HCT116 (cell line): ENCODE results near the gene RNASET2. TPM values are rescaled to one million over a fixed set of nuclear protein-coding genes. Genes with fewer than 3 reads are reported as not detected.

Experiments used
- ATAC-seq: fragments of 200-7000 bp; cut with Tn5 transposase; 2 replicates; pipeline ENCODE4 v1.9.1; 2020; ENCODE audit warnings: mild to moderate bottlenecking, moderate library complexity
- BruUV-seq: library from RNA; stranded (reverse); fragments of 400-500 nt; replicated peaks from 2 replicates; lab custom pipeline; 2021; lab: Mats Ljungman, UMichigan
- CTCF ChIA-PET: fragments of 300-600 bp; sonication (Branson Sonifier 250); formaldehyde crosslinking; loops from one replicate; lab custom pipeline; 2021; ENCODE audit warnings: antibody characterized with exemption; lab: Charles Lee
- POLR2A ChIA-PET: fragments of 300-600, 350-600 bp; sonication (Branson Sonifier 250); formaldehyde crosslinking; loops from one replicate; lab custom pipeline; 2021; ENCODE audit warnings: antibody characterized with exemption; lab: Charles Lee
- RAD21 ChIA-PET, 2 experiments: fragments of 300-600 bp; sonication (Branson Sonifier 250); formaldehyde crosslinking; loops; one replicate each; lab custom pipeline; 2023; ENCODE audit warnings: low total read pairs in 2 of 2; ENCODE audit not compliant: uncharacterized antibody in 2 of 2, unreplicated experiment in 2 of 2, low non-redundant PET in 1 of 2; lab: Charles Lee
- DNase-seq: peaks from one replicate; pipeline ENCODE4 v3.0.0-alpha.2; 2010; ENCODE audit warnings: low read depth, low spot score
- H2AFZ ChIP-seq: fragments of 200-600 bp; shearing (Covaris generic), sonication (generic); 2 replicates; pipeline ENCODE4 v1.6.1; 2017; ENCODE audit warnings: low read depth, mixed run types, mixed read lengths, antibody characterized with exemption, low read length; ENCODE audit not compliant: poor library complexity, severe bottlenecking
- H3K27ac ChIP-seq: 2 replicates; pipeline ENCODE4 v1.5.1; 2012; ENCODE audit warnings: low read depth, low read length
- H3K27me3 ChIP-seq: fragments of 200-600 bp; sonication (generic); 2 replicates; pipeline ENCODE4 v1.6.1; 2016; ENCODE audit warnings: mixed run types, low read length, mixed read lengths; ENCODE audit not compliant: insufficient read depth
- H3K36me3 ChIP-seq, 2 experiments: fragments of 200-500 bp in 1 of 2; fragments of 200-600 bp in 1 of 2; sonication (Bioruptor generic) in 1 of 2; sonication (generic) in 1 of 2; 2 replicates each; pipeline versions ENCODE4 v1.5.1 to v1.6.1; 2014 to 2016; ENCODE audit warnings: low read length in 2 of 2, inconsistent platforms in 1 of 2, mixed read lengths in 1 of 2, mixed run types in 1 of 2; ENCODE audit not compliant: insufficient read depth in 2 of 2, control insufficient read depth in 1 of 2
- H3K4me1 ChIP-seq, 2 experiments: fragments of 200-600 bp in 1 of 2; sonication (generic) in 1 of 2; 2 replicates each; pipeline versions ENCODE4 v1.5.1 to v1.6.1; 2012 to 2017; ENCODE audit warnings: low read length in 2 of 2, inconsistent platforms in 1 of 2, mild to moderate bottlenecking in 1 of 2, mixed read lengths in 1 of 2, mixed run types in 1 of 2, moderate library complexity in 1 of 2; ENCODE audit not compliant: insufficient read depth in 2 of 2, control insufficient read depth in 1 of 2
- H3K4me2 ChIP-seq: fragments of 200-600 bp; sonication (generic); 2 replicates; pipeline ENCODE4 v1.6.1; 2017; ENCODE audit warnings: mixed run types, low read length, mixed read lengths
- H3K4me3 ChIP-seq, 2 experiments: fragments of 200-600 bp in 1 of 2; sonication (generic) in 1 of 2; replicated peaks in 1 of 2; 2 replicates each; pipeline ENCODE4 v1.5.1; 2011 to 2016; ENCODE audit warnings: low read length in 2 of 2, control low read depth in 1 of 2, low read depth in 1 of 2, mild to moderate bottlenecking in 1 of 2, mixed read lengths in 1 of 2, mixed run types in 1 of 2
- H3K79me2 ChIP-seq: fragments of 200-600 bp; sonication (generic); 2 replicates; pipeline ENCODE4 v1.6.1; 2017; ENCODE audit warnings: mild to moderate bottlenecking, mixed run types, low read length, moderate library complexity, mixed read lengths; ENCODE audit not compliant: insufficient read depth
- H3K9ac ChIP-seq: fragments of 200-600 bp; sonication (generic); 2 replicates; pipeline ENCODE4 v1.6.1; 2016; ENCODE audit warnings: low read length, mixed read lengths
- H3K9me2 ChIP-seq: fragments of 200-600 bp; sonication (generic), shearing (Covaris generic); 2 replicates; pipeline ENCODE4 v1.6.1; 2017; ENCODE audit warnings: mixed run types, mild to moderate bottlenecking, moderate library complexity; ENCODE audit not compliant: insufficient read depth
- H3K9me3 ChIP-seq, 2 experiments: fragments of 200-500 bp in 1 of 2; fragments of 200-600 bp in 1 of 2; sonication (Bioruptor generic) in 1 of 2; sonication (generic) in 1 of 2; 2 replicates each; pipeline ENCODE4 v1.6.1; 2014 to 2017; ENCODE audit warnings: low read length in 2 of 2, mixed read lengths in 2 of 2, inconsistent platforms in 1 of 2, low read depth in 1 of 2, mild to moderate bottlenecking in 1 of 2, mixed run types in 1 of 2, moderate library complexity in 1 of 2; ENCODE audit not compliant: control insufficient read depth in 1 of 2, insufficient read depth in 1 of 2
- H4K20me1 ChIP-seq: fragments of 200-600 bp; sonication (generic), shearing (Covaris generic); 2 replicates; pipeline ENCODE4 v1.6.1; 2017; ENCODE audit warnings: mixed run types, mild to moderate bottlenecking, moderate library complexity; ENCODE audit not compliant: insufficient read depth
- CBX3 ChIP-seq: IDR thresholded peaks from 2 replicates; pipeline ENCODE4 v1.6.1; 2012; ENCODE audit warnings: low read depth
- ELF1 ChIP-seq: IDR thresholded peaks from 2 replicates; pipeline ENCODE4 v1.6.1; 2012; ENCODE audit warnings: low read depth, borderline replicate concordance
- JUND ChIP-seq: IDR thresholded peaks from 2 replicates; pipeline ENCODE4 v1.6.1; 2012
- RAD21 ChIP-seq: IDR thresholded peaks from 2 replicates; pipeline ENCODE4 v1.6.1; 2012; ENCODE audit warnings: low read depth, mild to moderate bottlenecking
- REST ChIP-seq: IDR thresholded peaks from 2 replicates; pipeline ENCODE4 v1.6.1; 2012; ENCODE audit warnings: low read depth
- SP1 ChIP-seq: IDR thresholded peaks from 2 replicates; pipeline ENCODE4 v1.6.1; 2012; ENCODE audit warnings: low read depth
- SRF ChIP-seq: IDR thresholded peaks from 2 replicates; pipeline ENCODE4 v1.6.1; 2012; ENCODE audit warnings: low read depth
- TCF7L2 ChIP-seq: IDR thresholded peaks from 2 replicates; pipeline ENCODE4 v1.7.0; 2011; ENCODE audit warnings: borderline replicate concordance, inconsistent platforms; ENCODE audit not compliant: insufficient read depth, insufficient read length; ENCODE audit errors: extremely low read depth
- ZFX ChIP-seq: fragments of 450-650 bp; IDR thresholded peaks from 2 replicates; pipeline ENCODE4 v1.6.1; 2017
- intact Hi-C: fragments of 100-400 bp; cut with micrococcal nuclease; formaldehyde crosslinking; loops from 2 replicates; pipeline ENCODE4 v1.10.0; 2022
- total RNA-seq: library from RNA; stranded (reverse); gene quantifications from one replicate; pipeline ENCODE4 v1.2.1, GENCODE V29; 2021; ENCODE audit not compliant: unreplicated experiment
- TF ChIP-seq, protein P1 (sequence below): IDR thresholded peaks from 2 replicates; pipeline ENCODE4 v1.6.1; 2012
- TF ChIP-seq, protein P2 (sequence below), 3 experiments: fragments of 200-600 bp in 1 of 3; sonication (generic) in 1 of 3; IDR thresholded peaks in 2 of 3; conservative IDR thresholded peaks in 1 of 3; 2 replicates each; pipeline ENCODE4 v1.5.1; 2012 to 2017; ENCODE audit warnings: low read depth in 2 of 3, low read length in 2 of 3, antibody characterized with exemption in 1 of 3, borderline replicate concordance in 1 of 3, control low read depth in 1 of 3, mild to moderate bottlenecking in 1 of 3, mixed read lengths in 1 of 3, mixed run types in 1 of 3, moderate library complexity in 1 of 3; ENCODE audit not compliant: insufficient read depth in 1 of 3
- TF ChIP-seq, protein P3 (sequence below): IDR thresholded peaks from 2 replicates; pipeline ENCODE4 v1.6.1; 2011; ENCODE audit warnings: mild to moderate bottlenecking, low read length, moderate library complexity; ENCODE audit not compliant: insufficient replicate concordance; ENCODE audit errors: extremely low read depth

The RNASET2 gene
- total RNA-seq, 1 experiment from 2014 or later: 32.8 TPM

GRCh38 chr6:166902211-166902755, 54.1 kb downstream of the RNASET2 start:
- intact Hi-C loops: no loop called here
- no TSS peak for BruUV-seq

More at GRCh38 chr6:166902211-166902755, 54.1 kb downstream of the RNASET2 start:
- no peak overlapping the region for H2AFZ ChIP-seq
- H3K4me3 ChIP-seq: no peak overlapping the region
- no peaks in the 10 kb centered on the region for H3K4me1 ChIP-seq
- H3K36me3 ChIP-seq: no peaks in the 10 kb centered on the region
- RAD21 ChIA-PET: no interaction called here
- no peak for TF ChIP-seq ZFX
- no peak for TF ChIP-seq ELF1
- TF ChIP-seq TCF7L2: no peak
- no peak for TF ChIP-seq SP1
- TF ChIP-seq RAD21: no peak
- no peak for TF ChIP-seq JUND
- TF ChIP-seq, protein P1, sequence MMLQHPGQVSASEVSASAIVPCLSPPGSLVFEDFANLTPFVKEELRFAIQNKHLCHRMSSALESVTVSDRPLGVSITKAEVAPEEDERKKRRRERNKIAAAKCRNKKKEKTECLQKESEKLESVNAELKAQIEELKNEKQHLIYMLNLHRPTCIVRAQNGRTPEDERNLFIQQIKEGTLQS: no peak
- TF ChIP-seq SRF: no peak
- TF ChIP-seq, protein P2, sequence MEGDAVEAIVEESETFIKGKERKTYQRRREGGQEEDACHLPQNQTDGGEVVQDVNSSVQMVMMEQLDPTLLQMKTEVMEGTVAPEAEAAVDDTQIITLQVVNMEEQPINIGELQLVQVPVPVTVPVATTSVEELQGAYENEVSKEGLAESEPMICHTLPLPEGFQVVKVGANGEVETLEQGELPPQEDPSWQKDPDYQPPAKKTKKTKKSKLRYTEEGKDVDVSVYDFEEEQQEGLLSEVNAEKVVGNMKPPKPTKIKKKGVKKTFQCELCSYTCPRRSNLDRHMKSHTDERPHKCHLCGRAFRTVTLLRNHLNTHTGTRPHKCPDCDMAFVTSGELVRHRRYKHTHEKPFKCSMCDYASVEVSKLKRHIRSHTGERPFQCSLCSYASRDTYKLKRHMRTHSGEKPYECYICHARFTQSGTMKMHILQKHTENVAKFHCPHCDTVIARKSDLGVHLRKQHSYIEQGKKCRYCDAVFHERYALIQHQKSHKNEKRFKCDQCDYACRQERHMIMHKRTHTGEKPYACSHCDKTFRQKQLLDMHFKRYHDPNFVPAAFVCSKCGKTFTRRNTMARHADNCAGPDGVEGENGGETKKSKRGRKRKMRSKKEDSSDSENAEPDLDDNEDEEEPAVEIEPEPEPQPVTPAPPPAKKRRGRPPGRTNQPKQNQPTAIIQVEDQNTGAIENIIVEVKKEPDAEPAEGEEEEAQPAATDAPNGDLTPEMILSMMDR (IDR thresholded peaks at IDR 0.05 in 2 of 3, conservative IDR thresholded peaks at IDR 0.05 in 1 of 3; ENCODE audit: borderline replicate concordance in 1 of 3, insufficient read depth in 1 of 3, low read depth in 2 of 3, low read length in 2 of 3): no peak
- no peak for TF ChIP-seq CBX3
- TF ChIP-seq REST: no peak
- TF ChIP-seq, protein P3, sequence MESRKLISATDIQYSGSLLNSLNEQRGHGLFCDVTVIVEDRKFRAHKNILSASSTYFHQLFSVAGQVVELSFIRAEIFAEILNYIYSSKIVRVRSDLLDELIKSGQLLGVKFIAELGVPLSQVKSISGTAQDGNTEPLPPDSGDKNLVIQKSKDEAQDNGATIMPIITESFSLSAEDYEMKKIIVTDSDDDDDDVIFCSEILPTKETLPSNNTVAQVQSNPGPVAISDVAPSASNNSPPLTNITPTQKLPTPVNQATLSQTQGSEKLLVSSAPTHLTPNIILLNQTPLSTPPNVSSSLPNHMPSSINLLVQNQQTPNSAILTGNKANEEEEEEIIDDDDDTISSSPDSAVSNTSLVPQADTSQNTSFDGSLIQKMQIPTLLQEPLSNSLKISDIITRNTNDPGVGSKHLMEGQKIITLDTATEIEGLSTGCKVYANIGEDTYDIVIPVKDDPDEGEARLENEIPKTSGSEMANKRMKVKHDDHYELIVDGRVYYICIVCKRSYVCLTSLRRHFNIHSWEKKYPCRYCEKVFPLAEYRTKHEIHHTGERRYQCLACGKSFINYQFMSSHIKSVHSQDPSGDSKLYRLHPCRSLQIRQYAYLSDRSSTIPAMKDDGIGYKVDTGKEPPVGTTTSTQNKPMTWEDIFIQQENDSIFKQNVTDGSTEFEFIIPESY: no peak
- H3K9ac ChIP-seq: no peak overlapping the region
- CTCF ChIA-PET: no interaction called here
- H3K27me3 ChIP-seq: no peaks in the 10 kb centered on the region
- H3K9me2 ChIP-seq: no peaks in the 10 kb centered on the region
- no peaks in the 10 kb centered on the region for H4K20me1 ChIP-seq
- ATAC-seq (no peak), DNase-seq (no peak)
- POLR2A ChIA-PET: no interaction called here
- no peak overlapping the region for H3K4me2 ChIP-seq
- no peaks in the 10 kb centered on the region for H3K9me3 ChIP-seq
- H3K27ac ChIP-seq: no peak overlapping the region
- no peaks in the 10 kb centered on the region for H3K79me2 ChIP-seq
